Fibroblast of lung (primary cell): ENCODE results near the gene NKG7.

Experiments used
- CTCF ChIP-seq, 2 donors: IDR thresholded peaks in 1 of 2; conservative IDR thresholded peaks in 1 of 2; 1 replicate in 1 of 2; 2 replicates in 1 of 2; pipeline ENCODE4 v1.5.1; 2011 to 2012; ENCODE audit warnings: low read length in 2 of 2, control low read depth in 1 of 2, inconsistent platforms in 1 of 2, low read depth in 1 of 2, mild to moderate bottlenecking in 1 of 2
- EZH2 ChIP-seq: IDR thresholded peaks from 2 replicates; pipeline ENCODE4 v1.5.1; 2012; ENCODE audit warnings: low read length, control low read depth, mild to moderate bottlenecking; ENCODE audit errors: missing control alignments

- TF ChIP-seq CTCF (conservative IDR thresholded peaks at IDR 0.05 in 1 of 2, IDR thresholded peaks at IDR 0.05 in 1 of 2; ENCODE audit: low read depth in 1 of 2, low read length in 2 of 2) (no peak), EZH2 (no peak)
Measured at GRCh38 chr19:51342631-51343569, 29.6 kb downstream of the NKG7 start.
